Measurements from ENCODE around the gene SNX25. TPM values are rescaled to one million over a fixed set of nuclear protein-coding genes. Genes with fewer than 3 reads are reported as not detected.

SNX25 gene
- polyA plus RNA-seq, 1 of the 3 experiments (the other 2 are of a cell fraction): 8.5 TPM

- POLR2A ChIA-PET: no interaction called here
- peaks cover 98% of the 10 kb centered on the region for H3K79me2 ChIP-seq (ENCODE audit: insufficient read depth)
- H3K27ac ChIP-seq (ENCODE audit: low read depth in 2 of 2, low read length in 1 of 2): peak overlapping the region in 1 of 2 experiments; percentile 57; a peak in 2 of 4 replicates
- H3K27me3 ChIP-seq (ENCODE audit: insufficient read depth): no peaks in the 10 kb centered on the region
- H3K4me3 ChIP-seq (ENCODE audit: low read depth in 2 of 2, low read length in 1 of 2): no peak overlapping the region
- H3K4me1 ChIP-seq (ENCODE audit: control insufficient read depth in 1 of 2, insufficient read depth in 2 of 2, low read depth in 1 of 2, low read length in 1 of 2): peaks cover 5 to 18% of the 10 kb centered on the region in 2 experiments; a peak in 3 of 4 replicates
- no peaks in the 10 kb centered on the region for H3K9me3 ChIP-seq
- H2AFZ ChIP-seq (ENCODE audit: low read depth): no peak overlapping the region
- H3F3A ChIP-seq (replicated peaks; ENCODE audit: insufficient read depth): peaks cover 8% of the 10 kb centered on the region
- 0 out of 2 replicates have a peak, but pooled peaks have one; percentile 42 for TF ChIP-seq MXI1 (IDR thresholded peaks at IDR 0.05; ENCODE audit: low read depth, low read length)
- peak; percentile 79 for TF ChIP-seq PBX3 (IDR thresholded peaks at IDR 0.05)
- no peak for TF ChIP-seq USF1 (IDR thresholded peaks at IDR 0.05; ENCODE audit: borderline replicate concordance, low read depth)
- TF ChIP-seq TEAD4 (IDR thresholded peaks at IDR 0.05; ENCODE audit: borderline replicate concordance, insufficient read depth): peak; percentile 53; the same call in 1 of the 2 replicates
- peak; percentile 58 for TF ChIP-seq GATA2 (CRISPR knock-in tag; IDR thresholded peaks at IDR 0.05)
- peak; percentile 46 to 80; a peak in 3 of 4 replicates for TF ChIP-seq EP300 (IDR thresholded peaks at IDR 0.05; ENCODE audit: borderline replicate concordance in 1 of 2, low read depth in 1 of 2, low read length in 1 of 2)
- peak; percentile 64 for TF ChIP-seq TCF12 (IDR thresholded peaks at IDR 0.05)
- TF ChIP-seq CHD2 (IDR thresholded peaks at IDR 0.05; ENCODE audit: low read length, partially characterized antibody): peak; percentile 37
- peak; percentile 71; the same call in 1 of the 2 replicates for TF ChIP-seq FOSL2 (IDR thresholded peaks at IDR 0.05; ENCODE audit: borderline replicate concordance, low read depth)
- peak; percentile 77 for TF ChIP-seq RCOR1 (IDR thresholded peaks at IDR 0.05; ENCODE audit: low read length)
- TF ChIP-seq JUND (IDR thresholded peaks at IDR 0.05): peak; percentile 41; the same call in 1 of the 2 replicates
- no peak for TF ChIP-seq FOXJ3 (CRISPR knock-in tag; IDR thresholded peaks at IDR 0.05)
- no peak for TF ChIP-seq RFX5 (IDR thresholded peaks at IDR 0.05; ENCODE audit: low read length)
- no peak for TF ChIP-seq POLR2AphosphoS5 (IDR thresholded peaks at IDR 0.05; ENCODE audit: low read depth, low read length)
- CTCF ChIA-PET: interaction anchor here (0.7 to 1.7 kb wide), 3 partner anchors 11 to 164 kb away, joined by 3 to 5 read pairs (median 3); partner anchors contain the start of gene ANKRD37
- peak; percentile 51 for DNase-seq
- H4K20me1 ChIP-seq (ENCODE audit: insufficient read depth): peaks cover 18% of the 10 kb centered on the region
- no peaks in the 10 kb centered on the region for H3K36me3 ChIP-seq (replicated peaks in 1 of 2; ENCODE audit: control insufficient read depth in 1 of 2, insufficient read depth in 2 of 2, low read length in 1 of 2)
- H3K9me2 ChIP-seq: no peaks in the 10 kb centered on the region
- peak overlapping the region; percentile 36 for H3K4me2 ChIP-seq
- WGBS (ENCODE audit: low lambda C conversion rate): 14% methylated on average over 6 of the region's 6 CpGs
- no peak overlapping the region for H3K9ac ChIP-seq
These were observed 23.0 kb downstream of the SNX25 start for GRCh38 chr4:185232370-185232769.

GRCh38 chr4:185235119-185235842 is 25.9 kb downstream of the SNX25 start:
- CTCF ChIA-PET: interaction anchor here (1.0 to 1.5 kb wide), 4 partner anchors 8 to 25 kb away, joined by 3 to 4 read pairs (median 3); partner anchors contain the start of gene SNX25
- Histone ChIP-seq H3K4me1 (ENCODE audit: control insufficient read depth in 1 of 2, insufficient read depth in 2 of 2, low read depth in 1 of 2, low read length in 1 of 2) (peaks cover 6 to 18% of the 10 kb centered on the region in 2 experiments; a peak in 3 of 4 replicates), H3F3A (replicated peaks; ENCODE audit: insufficient read depth) (peaks cover 4% of the 10 kb centered on the region), H3K36me3 (replicated peaks in 1 of 2; ENCODE audit: control insufficient read depth in 1 of 2, insufficient read depth in 2 of 2, low read length in 1 of 2) (no peaks in the 10 kb centered on the region), H4K20me1 (ENCODE audit: insufficient read depth) (peaks cover 20% of the 10 kb centered on the region), H3K9me2 (no peaks in the 10 kb centered on the region), H2AFZ (ENCODE audit: low read depth) (no peak overlapping the region), H3K4me3 (ENCODE audit: low read depth in 2 of 2, low read length in 1 of 2) (no peak overlapping the region), H3K9me3 (no peaks in the 10 kb centered on the region), H3K27ac (ENCODE audit: low read depth in 2 of 2, low read length in 1 of 2) (peak overlapping the region in 1 of 2 experiments; percentile 19; a peak in 2 of 4 replicates), H3K27me3 (ENCODE audit: insufficient read depth) (no peaks in the 10 kb centered on the region), H3K79me2 (ENCODE audit: insufficient read depth) (peaks cover 92% of the 10 kb centered on the region), H3K4me2 (0 out of 2 replicates have a peak overlapping the region, but pooled peaks have one; percentile 8), H3K9ac (no peak overlapping the region)
- no peak for DNase-seq
- POLR2A ChIA-PET: no interaction called here
- whole genome bisulfite sequencing (ENCODE audit: low lambda C conversion rate): 85% methylated on average over 7 of the region's 7 CpGs
- no peak for TF ChIP-seq YY1 (IDR thresholded peaks at IDR 0.05; ENCODE audit: low read depth)
- no peak for TF ChIP-seq RFX5 (IDR thresholded peaks at IDR 0.05; ENCODE audit: low read length)
- TF ChIP-seq POLR2AphosphoS5 (IDR thresholded peaks at IDR 0.05; ENCODE audit: low read depth, low read length): no peak
- TF ChIP-seq EZH2phosphoT487 (IDR thresholded peaks at IDR 0.05; ENCODE audit: borderline replicate concordance, low read depth): no peak
- TF ChIP-seq SMC3 (IDR thresholded peaks at IDR 0.05; ENCODE audit: low read depth, low read length): no peak
- TF ChIP-seq MXI1 (IDR thresholded peaks at IDR 0.05; ENCODE audit: low read depth, low read length): no peak
- TF ChIP-seq CHD2 (IDR thresholded peaks at IDR 0.05; ENCODE audit: low read length, partially characterized antibody): no peak
- TF ChIP-seq FOSL2 (IDR thresholded peaks at IDR 0.05; ENCODE audit: borderline replicate concordance, low read depth): no peak
- no peak for TF ChIP-seq JUND (IDR thresholded peaks at IDR 0.05)
- TF ChIP-seq REST (IDR thresholded peaks at IDR 0.05; ENCODE audit: low read depth, low read length): no peak
- no peak for TF ChIP-seq RCOR1 (IDR thresholded peaks at IDR 0.05; ENCODE audit: low read length)
- TF ChIP-seq TEAD4 (IDR thresholded peaks at IDR 0.05; ENCODE audit: borderline replicate concordance, insufficient read depth): no peak
- TF ChIP-seq TCF12 (IDR thresholded peaks at IDR 0.05): no peak
